B cell (primary cell): ENCODE data around the gene ZFX.

Experiments
- CTCF ChIP-seq: fragments of 200-600 bp; IDR thresholded peaks from one replicate; pipeline ENCODE4 v1.8.0; 2022; ENCODE audit warnings: antibody characterized with exemption, mild to moderate bottlenecking
- EZH2 ChIP-seq: IDR thresholded peaks from 2 replicates; pipeline ENCODE4 v1.6.1; 2012; ENCODE audit warnings: borderline replicate concordance, low read depth, mild to moderate bottlenecking, moderate library complexity, low read length; ENCODE audit not compliant: insufficient read depth, poor library complexity, severe bottlenecking

GRCh38 chrX:24243692-24244091 lies 94.2 kb downstream of the ZFX start:
- TF ChIP-seq CTCF (no peak), EZH2 (no peak)
